GM12878 (cell line): ENCODE measurements around the gene PTPRM. TPM values are rescaled to one million over a fixed set of nuclear protein-coding genes. Genes with fewer than 3 reads are reported as not detected.

Experiments used
- ATF3 ChIP-seq: IDR thresholded peaks from 2 replicates; pipeline ENCODE4 v1.6.1; 2011; ENCODE audit warnings: low read depth, mild to moderate bottlenecking, low read length, moderate library complexity, borderline replicate concordance; ENCODE audit errors: extremely low read depth
- CEBPB ChIP-seq, 2 experiments: fragments of 150-350 bp in 1 of 2; IDR thresholded peaks; 2 replicates each; pipeline ENCODE4 v1.6.1; 2012 to 2014; ENCODE audit warnings: low read depth in 2 of 2, low read length in 2 of 2, borderline replicate concordance in 1 of 2, inconsistent platforms in 1 of 2
- EED ChIP-seq: sonication (generic); IDR thresholded peaks from 2 replicates; pipeline ENCODE4 v1.6.1; 2016; ENCODE audit warnings: antibody characterized with exemption, low read depth
- FOXK2 ChIP-seq: fragments of 450-650 bp; IDR thresholded peaks from 2 replicates; pipeline ENCODE4 v1.6.1; 2017; ENCODE audit warnings: mild to moderate bottlenecking, moderate library complexity
- HDAC6 ChIP-seq: fragments of 200-600 bp; sonication (generic); IDR thresholded peaks from one replicate; pipeline ENCODE4 v1.8.0; 2017; ENCODE audit warnings: antibody characterized with exemption; ENCODE audit not compliant: unreplicated experiment
- MLLT1 ChIP-seq: fragments of 450-650 bp; IDR thresholded peaks from 2 replicates; pipeline ENCODE4 v1.6.1; 2016; ENCODE audit warnings: mild to moderate bottlenecking
- MYC ChIP-seq: IDR thresholded peaks from 2 replicates; pipeline ENCODE4 v1.6.1; 2011; ENCODE audit warnings: mild to moderate bottlenecking, low read length, moderate library complexity, inconsistent platforms; ENCODE audit not compliant: insufficient read depth, insufficient replicate concordance, insufficient read length, severe bottlenecking
- NBN ChIP-seq: fragments of 450-650 bp; IDR thresholded peaks from 2 replicates; pipeline ENCODE4 v1.6.1; 2016
- NFXL1 ChIP-seq: fragments of 450-650 bp; IDR thresholded peaks from 2 replicates; pipeline ENCODE4 v1.6.1; 2017; ENCODE audit warnings: antibody characterized with exemption, mild to moderate bottlenecking, borderline replicate concordance
- NFYA ChIP-seq: IDR thresholded peaks from 2 replicates; pipeline ENCODE4 v1.6.1; 2011; ENCODE audit warnings: low read depth, mild to moderate bottlenecking, low read length, improper control_type of control experiment, borderline replicate concordance
- NR2C1 ChIP-seq: fragments of 450-650 bp; IDR thresholded peaks from 2 replicates; pipeline ENCODE4 v1.6.1; 2017; ENCODE audit warnings: antibody characterized with exemption, mild to moderate bottlenecking, moderate library complexity
- NR2C2 ChIP-seq: IDR thresholded peaks from 2 replicates; pipeline ENCODE4 v1.6.1; 2011; ENCODE audit warnings: borderline replicate concordance, low read depth; ENCODE audit not compliant: control insufficient read depth, insufficient read length
- POLR2A ChIP-seq: IDR thresholded peaks from 2 replicates; pipeline ENCODE4 v1.6.1; 2011; ENCODE audit warnings: low read depth, mild to moderate bottlenecking, low read length
- POU2F2 ChIP-seq: IDR thresholded peaks from 3 replicates; pipeline ENCODE4 v1.6.1; 2011; ENCODE audit warnings: low read depth, mild to moderate bottlenecking, low read length, borderline replicate concordance
- RAD21 ChIP-seq: IDR thresholded peaks from 2 replicates; pipeline ENCODE4 v1.6.1; 2011; ENCODE audit warnings: mild to moderate bottlenecking, low read depth, low read length, moderate library complexity; ENCODE audit not compliant: insufficient read depth
- RAD51 ChIP-seq: fragments of 450-650 bp; IDR thresholded peaks from 2 replicates; pipeline ENCODE4 v1.6.1; 2016; ENCODE audit warnings: moderate library complexity, mild to moderate bottlenecking, inconsistent platforms
- RELA ChIP-seq: fragments of 450-650 bp; IDR thresholded peaks from 2 replicates; pipeline ENCODE4 v1.8.0; 2014; ENCODE audit warnings: borderline replicate concordance; ENCODE audit not compliant: partially characterized antibody
- RELB ChIP-seq: fragments of 450-650 bp; IDR thresholded peaks from 2 replicates; pipeline ENCODE4 v1.6.1; 2017; ENCODE audit warnings: low read depth, mild to moderate bottlenecking, moderate library complexity
- RUNX3 ChIP-seq: IDR thresholded peaks from 2 replicates; pipeline ENCODE4 v1.6.1; 2012; ENCODE audit warnings: low read length, inconsistent platforms
- SMAD1 ChIP-seq: fragments of 450-650 bp; IDR thresholded peaks from 2 replicates; pipeline ENCODE4 v1.6.1; 2018; ENCODE audit warnings: mild to moderate bottlenecking, low read depth; ENCODE audit not compliant: partially characterized antibody
- SPI1 ChIP-seq: IDR thresholded peaks from 2 replicates; pipeline ENCODE4 v1.6.1; 2011; ENCODE audit warnings: low read depth, mild to moderate bottlenecking, low read length, moderate library complexity, borderline replicate concordance; ENCODE audit not compliant: insufficient read depth
- SREBF1 ChIP-seq: IDR thresholded peaks from 2 replicates; pipeline ENCODE4 v1.6.1; 2012; ENCODE audit warnings: mild to moderate bottlenecking, low read length
- STAT1 ChIP-seq: fragments of 450-650 bp; conservative IDR thresholded peaks from 2 replicates; pipeline ENCODE4 v1.6.1; 2014; ENCODE audit warnings: antibody characterized with exemption, mild to moderate bottlenecking
- TCF3 ChIP-seq: IDR thresholded peaks from 2 replicates; pipeline ENCODE4 v1.6.1; 2012; ENCODE audit warnings: low read depth, mild to moderate bottlenecking, low read length, borderline replicate concordance; ENCODE audit not compliant: insufficient read depth
- WRNIP1 ChIP-seq: IDR thresholded peaks from 2 replicates; pipeline ENCODE4 v1.6.1; 2011; ENCODE audit warnings: low read depth, low read length, improper control_type of control experiment, borderline replicate concordance
- YBX1 ChIP-seq: fragments of 450-650 bp; IDR thresholded peaks from 2 replicates; pipeline ENCODE4 v1.6.1; 2016; ENCODE audit warnings: antibody characterized with exemption
- YY1 ChIP-seq: IDR thresholded peaks from 2 replicates; pipeline ENCODE4 v1.6.1; 2011; ENCODE audit warnings: low read depth, mild to moderate bottlenecking, low read length
- ZNF384 ChIP-seq: IDR thresholded peaks from 2 replicates; pipeline ENCODE4 v1.6.1; 2012; ENCODE audit warnings: low read depth, mild to moderate bottlenecking, low read length, improper control_type of control experiment, borderline replicate concordance
- ZSCAN29 ChIP-seq: fragments of 450-650 bp; IDR thresholded peaks from 2 replicates; pipeline ENCODE4 v1.6.1; 2017; ENCODE audit warnings: mild to moderate bottlenecking, moderate library complexity
- ZZZ3 ChIP-seq: IDR thresholded peaks from 2 replicates; pipeline ENCODE4 v1.6.1; 2011; ENCODE audit warnings: low read depth; ENCODE audit not compliant: control insufficient read depth, insufficient read length
- polyA plus RNA-seq, 11 experiments: library from polyadenylated mRNA; depleted of rRNA in 4 of 11; unstranded in 6 of 11; stranded (reverse) in 5 of 11; fragments of >200 nt; fragmentation: Nextera tagmentation in 4 of 11; fragmentation: Illumina TruSeq in 1 of 11; extraction: Ambion mirVana in 4 of 11; extraction: Trizol in 1 of 11; gene quantifications; 1 replicate in 1 of 11; 2 replicates in 10 of 11; pipeline versions ENCODE4 v1.2.1 to v1.2.3, GENCODE V29; 2011 to 2016; ENCODE audit warnings: inconsistent platforms in 2 of 11, missing spikeins in 2 of 11, low read depth in 1 of 11
- total RNA-seq, 4 experiments: library from RNA; depleted of rRNA in 3 of 4; stranded (reverse); fragments of >200 nt in 3 of 4; fragmentation: Illumina TruSeq in 1 of 4; extraction: Trizol in 1 of 4; gene quantifications; 2 replicates each; pipeline versions ENCODE4 v1.2.1 to v1.2.3, GENCODE V29; 2013 to 2021

Gene PTPRM
- total and polyA plus RNA-seq, 10 of the 15 experiments (the other 5 are each of a cell fraction or from before 2014, with no cell fraction given) = 0.07 to 22.6 (median 0.60) TPM

- no peak for TF ChIP-seq NFYA
- TF ChIP-seq ZZZ3 = no peak
- TF ChIP-seq ZSCAN29 = no peak
- TF ChIP-seq POLR2A = no peak
- TF ChIP-seq RUNX3 = peak; percentile 29
- TF ChIP-seq RAD51 = 0 out of 2 replicates have a peak, but pooled peaks have one; percentile 12
- TF ChIP-seq NR2C2 = peak; percentile 35
- TF ChIP-seq RAD21 = no peak
- no peak for TF ChIP-seq YBX1
- no peak for TF ChIP-seq CEBPB (IDR thresholded peaks at IDR 0.05; ENCODE audit: borderline replicate concordance in 1 of 2, low read depth in 2 of 2, low read length in 2 of 2)
- TF ChIP-seq YY1 = no peak
- TF ChIP-seq NFXL1 = no peak
- TF ChIP-seq SPI1 = no peak
- no peak for TF ChIP-seq ATF3
- TF ChIP-seq ZNF384 = no peak
- TF ChIP-seq NBN = peak; percentile 45
- TF ChIP-seq HDAC6 = no peak
- no peak for TF ChIP-seq TCF3
- TF ChIP-seq SREBF1 = no peak
- no peak for TF ChIP-seq WRNIP1
- no peak for TF ChIP-seq EED
- peak; percentile 59; the same call in 2 of the 3 replicates for TF ChIP-seq POU2F2
- TF ChIP-seq NR2C1 = peak; percentile 61
- no peak for TF ChIP-seq SMAD1
- peak; percentile 95 for TF ChIP-seq RELB
- TF ChIP-seq FOXK2 = no peak
- TF ChIP-seq MYC = no peak
- peak; percentile 99 for TF ChIP-seq MLLT1
- no peak for TF ChIP-seq STAT1
- no peak for TF ChIP-seq RELA
These were observed 386.2 kb downstream of the PTPRM start (continued) for GRCh38 chr18:7953095-7953958.
